AG04450 (cell line): ENCODE measurements around the gene TRIM47. TPM values are rescaled to one million over a fixed set of nuclear protein-coding genes. Genes with fewer than 3 reads are reported as not detected.
A peak's percentile ranks its signal among the peaks of the same experiment; 100 is the strongest.

Source experiments
- CTCF ChIA-PET: fragments of 300-600, 350-600 bp; formaldehyde crosslinking; extraction: SDS; loops from one replicate; lab custom pipeline; 2022; ENCODE audit warnings: antibody characterized with exemption, inconsistent platforms; lab: Charles Lee
- POLR2A ChIA-PET: fragments of 350-600 bp; formaldehyde crosslinking; extraction: SDS; loops from one replicate; lab custom pipeline; 2021; ENCODE audit warnings: antibody characterized with exemption, inconsistent platforms; lab: Yijun Ruan, JAX
- DNase-seq: peaks from one replicate; pipeline ENCODE4 v3.0.0-alpha.2; 2011; ENCODE audit warnings: low read depth, low spot score
- H3K27ac ChIP-seq: one replicate; pipeline ENCODE4 v1.5.1; 2012; ENCODE audit warnings: low read depth, low read length, control low read depth
- H3K27me3 ChIP-seq: one replicate; pipeline ENCODE4 v1.6.0; 2012; ENCODE audit warnings: low read length; ENCODE audit not compliant: control insufficient read depth, insufficient read depth
- H3K4me3 ChIP-seq: 2 replicates; pipeline ENCODE4 v1.5.1; 2011; ENCODE audit warnings: mild to moderate bottlenecking, low read depth, low read length, control low read depth
- H3K9me3 ChIP-seq: 2 replicates; pipeline ENCODE4 v1.5.1; 2012; ENCODE audit warnings: low read length; ENCODE audit not compliant: control insufficient read depth, insufficient read depth
- CTCF ChIP-seq: IDR thresholded peaks from 2 replicates; pipeline ENCODE4 v1.5.1; 2011; ENCODE audit warnings: low read depth, low read length, control low read depth, inconsistent platforms
- polyA plus RNA-seq: library from polyadenylated mRNA; depleted of rRNA; stranded (reverse); fragments of >200 nt; gene quantifications from 2 replicates; pipeline ENCODE4 v1.2.3, GENCODE V29; 2011

TRIM47 gene
- polyA plus RNA-seq, 1 experiment, result 5.7 TPM

GRCh38 chr17:75846692-75847613 lies 31.4 kb downstream of the TRIM47 start:
- no peak for DNase-seq
- POLR2A ChIA-PET, result interaction anchor here (1.0 to 1.5 kb wide), 3 partner anchors 8 to 67 kb away, joined by 3 to 5 read pairs (median 3); partner anchors contain the start of genes TRIM65 and WBP2
- no peak overlapping the region for H3K27ac ChIP-seq
- TF ChIP-seq CTCF, result no peak
- H3K27me3 ChIP-seq, result no peaks in the 10 kb centered on the region
- H3K9me3 ChIP-seq, result no peaks in the 10 kb centered on the region
- H3K4me3 ChIP-seq, result no peak overlapping the region
- CTCF ChIA-PET, result interaction anchor here (0.6 to 3.3 kb wide), 2 partner anchors 8 to 427 kb away, joined by 7 to 18 read pairs; partner anchors contain the start of gene WBP2

DNA sequence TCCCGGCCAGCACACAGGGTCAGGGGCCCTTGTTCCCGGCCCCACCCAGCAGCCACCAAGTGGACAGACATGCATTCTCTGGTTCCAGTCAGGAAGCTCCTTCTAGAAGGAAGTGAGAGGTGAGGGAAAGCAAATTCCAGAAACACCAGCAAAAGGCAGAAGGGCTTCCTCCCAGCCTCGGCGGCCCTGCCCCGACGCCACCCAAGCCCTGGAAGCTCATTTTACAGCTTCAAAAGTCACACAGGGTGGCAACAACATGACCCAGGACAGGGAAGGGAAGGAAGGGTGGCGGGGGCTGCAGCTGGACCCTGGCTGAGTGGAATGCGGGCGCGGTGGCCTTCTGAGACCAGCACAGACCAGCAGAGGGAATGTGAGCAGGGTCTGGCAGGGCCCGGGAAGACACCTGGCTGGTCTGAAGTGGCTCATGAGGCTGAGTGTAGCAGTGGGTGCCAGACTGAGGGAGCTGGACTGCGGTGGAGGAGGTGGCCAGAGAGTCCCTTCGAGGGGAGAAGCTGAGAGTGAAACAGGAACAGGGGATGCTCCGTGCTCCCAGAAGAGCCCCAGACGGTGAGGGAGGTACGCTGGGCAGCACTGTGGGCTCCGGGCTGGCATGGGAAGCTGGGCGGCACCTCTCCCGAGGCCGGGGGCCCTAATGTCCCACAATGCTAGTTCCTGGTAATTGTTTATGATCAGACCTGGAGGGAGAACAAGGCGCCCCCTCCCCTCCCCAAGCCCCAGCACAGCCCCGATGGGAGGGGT lies 32.3 kb downstream of the TRIM47 start:
- no peak for DNase-seq
- ChIA-PET POLR2A (interaction anchor here (1.0 to 1.5 kb wide), 3 partner anchors 9 to 66 kb away, joined by 3 to 5 read pairs (median 3); partner anchors contain the start of genes TRIM65 and WBP2), CTCF (interaction anchor here (0.6 to 3.3 kb wide), 8 partner anchors 9 to 426 kb away, joined by 3 to 18 read pairs (median 4); partner anchors contain the start of gene WBP2)

DNA sequence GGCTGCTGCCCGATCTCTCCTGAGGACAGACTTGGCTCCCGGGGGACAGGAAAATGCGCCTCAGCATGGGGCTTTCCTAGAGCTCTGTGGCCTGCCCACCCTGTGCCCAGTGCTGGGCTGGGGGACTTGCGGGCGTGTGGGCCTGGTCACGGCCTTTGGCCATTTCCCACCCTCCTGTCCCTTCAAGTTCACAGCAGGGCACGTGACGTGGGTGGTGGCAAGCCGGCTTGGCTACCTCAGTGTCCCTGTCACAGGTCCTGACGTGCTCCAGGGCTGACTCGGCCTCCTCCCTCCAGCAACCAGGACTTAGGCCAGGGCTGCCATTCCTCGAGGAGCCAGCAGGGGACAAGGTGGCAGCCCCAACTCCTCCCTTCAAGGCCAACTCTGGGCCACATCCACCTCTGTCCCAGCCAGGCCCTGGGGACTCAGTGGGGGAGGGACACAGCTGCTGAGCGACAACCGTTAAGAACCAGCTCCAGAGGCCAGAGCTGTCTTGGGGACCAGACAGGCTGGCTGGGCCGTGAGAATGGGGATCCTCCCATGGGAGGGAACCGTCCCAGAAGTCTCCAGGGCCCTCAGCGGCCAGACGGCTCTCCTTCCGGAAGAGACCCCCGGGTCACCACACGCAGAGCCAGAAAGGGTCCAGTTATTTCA lies 33.2 kb downstream of the TRIM47 start:
- Histone ChIP-seq H3K27me3 (no peaks in the 10 kb centered on the region), H3K9me3 (no peaks in the 10 kb centered on the region), H3K27ac (no peak overlapping the region), H3K4me3 (no peak overlapping the region)
- DNase-seq, result no peak
- peak; percentile 72 for TF ChIP-seq CTCF
- ChIA-PET CTCF (interaction anchor here (0.6 to 3.3 kb wide), 8 partner anchors 10 to 92 kb away, joined by 3 to 18 read pairs (median 3); partner anchors contain the start of gene WBP2), POLR2A (interaction anchor here (1.0 kb wide), 1 partner anchor 10 kb away, joined by 5 read pairs; the partner anchor contains the start of gene WBP2)

More for the DNA sequence above, 32.3 kb downstream of the TRIM47 start:
- peak; percentile 4; the same call in 1 of the 2 replicates for TF ChIP-seq CTCF
- Histone ChIP-seq H3K4me3 (no peak overlapping the region), H3K27me3 (no peaks in the 10 kb centered on the region), H3K9me3 (no peaks in the 10 kb centered on the region), H3K27ac (no peak overlapping the region)

GRCh38 chr17:75844530-75845057 lies 33.8 kb downstream of the TRIM47 start:
- no peak for TF ChIP-seq CTCF
- ChIA-PET CTCF (interaction anchor here (0.6 to 3.3 kb wide), 6 partner anchors 10 to 247 kb away, joined by 3 to 18 read pairs (median 4); partner anchors contain the start of gene WBP2), POLR2A (interaction anchor here (1.0 kb wide), 1 partner anchor 10 kb away, joined by 5 read pairs; the partner anchor contains the start of gene WBP2)
- no peaks in the 10 kb centered on the region for H3K9me3 ChIP-seq
- no peak overlapping the region for H3K4me3 ChIP-seq
- no peak for DNase-seq
- no peaks in the 10 kb centered on the region for H3K27me3 ChIP-seq
- H3K27ac ChIP-seq, result no peak overlapping the region
